ENCODE measurements around the gene TANGO2. TPM values are rescaled to one million over a fixed set of nuclear protein-coding genes. Genes with fewer than 3 reads are reported as not detected.

TANGO2 gene
- total RNA-seq, 1 experiment from 2014 or later = 17.0 TPM

GRCh38 chr22:20058989-20059770 lies 38.3 kb downstream of the TANGO2 start:
- H3K27ac ChIP-seq (ENCODE audit: low read depth, low read length) = no peak overlapping the region
- no peak overlapping the region for H3K9ac ChIP-seq (ENCODE audit: low read length)
- POLR2A ChIA-PET = interaction anchor here (0.6 kb wide), 1 partner anchor 10 kb away, joined by 3 read pairs; no protein-coding TSS in a partner anchor
- BruUV-seq (replicated peaks) = TSS peak; percentile 38
- no peak overlapping the region for H3K4me2 ChIP-seq (ENCODE audit: low read length)
- CTCF ChIA-PET = no interaction called here
- no peak for ATAC-seq
- H3K9me3 ChIP-seq (ENCODE audit: control insufficient read depth in 1 of 2, insufficient read depth in 1 of 2, low read depth in 1 of 2, low read length in 2 of 2) = no peaks in the 10 kb centered on the region
- RAD21 ChIA-PET (ENCODE audit: low non-redundant PET in 1 of 2, low total read pairs in 2 of 2, uncharacterized antibody in 2 of 2, unreplicated experiment in 2 of 2) = no interaction called here
- peaks cover 0 to 3% of the 10 kb centered on the region in 2 experiments; a peak in 2 of 4 replicates for H3K36me3 ChIP-seq (ENCODE audit: control insufficient read depth in 1 of 2, insufficient read depth in 2 of 2, low read length in 2 of 2)
- DNase-seq (ENCODE audit: low read depth, low spot score) = no peak
- H3K4me1 ChIP-seq (ENCODE audit: control insufficient read depth in 1 of 2, insufficient read depth in 2 of 2, low read length in 2 of 2) = peaks cover 4 to 26% of the 10 kb centered on the region in 2 experiments
- no peaks in the 10 kb centered on the region for H4K20me1 ChIP-seq (ENCODE audit: insufficient read depth)
- no peaks in the 10 kb centered on the region for H3K79me2 ChIP-seq (ENCODE audit: insufficient read depth, low read length)
- TF ChIP-seq ELF1 (IDR thresholded peaks at IDR 0.05; ENCODE audit: borderline replicate concordance, low read depth) = no peak
- TF ChIP-seq CEBPB (IDR thresholded peaks at IDR 0.05; ENCODE audit: low read depth) = no peak
- no peak for TF ChIP-seq CTCF (IDR thresholded peaks at IDR 0.05 in 2 of 3, conservative IDR thresholded peaks at IDR 0.05 in 1 of 3; ENCODE audit: borderline replicate concordance in 1 of 3, insufficient read depth in 1 of 3, low read depth in 2 of 3, low read length in 2 of 3)
- TF ChIP-seq POLR2A (IDR thresholded peaks at IDR 0.05; ENCODE audit: borderline replicate concordance, extremely low read depth, insufficient read depth, insufficient read length) = no peak
- no peak for TF ChIP-seq SIN3A (IDR thresholded peaks at IDR 0.05; ENCODE audit: low read depth)
- no peak for TF ChIP-seq ZBTB33 (IDR thresholded peaks at IDR 0.05; ENCODE audit: extremely low read depth, insufficient replicate concordance, low read length)
- TF ChIP-seq YY1 (IDR thresholded peaks at IDR 0.05; ENCODE audit: extremely low read depth, insufficient replicate concordance, low read depth, low read length) = no peak
- TF ChIP-seq EGR1 (IDR thresholded peaks at IDR 0.05; ENCODE audit: low read depth) = no peak
- intact Hi-C loops (cut with micrococcal nuclease) = no loop called here
- H2AFZ ChIP-seq (ENCODE audit: low read depth, low read length, poor library complexity, severe bottlenecking) = no peak overlapping the region
- H3K4me3 ChIP-seq (replicated peaks in 1 of 2; ENCODE audit: low read depth in 1 of 2, low read length in 2 of 2) = no peak overlapping the region
- H3K9me2 ChIP-seq (ENCODE audit: insufficient read depth) = no peaks in the 10 kb centered on the region
- H3K27me3 ChIP-seq (ENCODE audit: insufficient read depth, low read length) = no peaks in the 10 kb centered on the region

Measured in HCT116 (cell line).